RWPE1 (cell line): ENCODE measurements around the gene ACOT7.
A peak's percentile ranks its signal among the peaks of the same experiment; 100 is the strongest.

Experiments
- CTCF ChIA-PET: fragments of 350-600 bp; sonication (Branson Sonifier 250); formaldehyde crosslinking; extraction: SDS; loops from one replicate; lab custom pipeline; 2021; lab: Yijun Ruan, JAX
- POLR2A ChIA-PET: fragments of 400-600 bp; formaldehyde crosslinking; extraction: SDS; loops from one replicate; lab custom pipeline; 2020; ENCODE audit warnings: antibody characterized with exemption; ENCODE audit not compliant: low non-redundant PET; lab: Yijun Ruan, JAX
- DNase-seq: peaks from one replicate; pipeline ENCODE4 v3.0.0; 2012; ENCODE audit warnings: low spot score
- H3K27ac ChIP-seq: fragments of 450-650 bp; 2 replicates; pipeline ENCODE4 v1.5.1; 2017
- TF ChIP-seq, protein P1 (sequence below): fragments of 450-650 bp; conservative IDR thresholded peaks from 2 replicates; pipeline ENCODE4 v1.5.1; 2017; ENCODE audit warnings: low read depth, mild to moderate bottlenecking

ACOT7 gene

GRCh38 chr1:6239213-6239752 lies 154.3 kb downstream of the ACOT7 start:
- CTCF ChIA-PET: interaction anchor here (1.1 to 1.6 kb wide), 2 partner anchors 33 to 187 kb away, joined by 3 to 5 read pairs; no protein-coding TSS in a partner anchor
- DNase-seq: no peak

DNA sequence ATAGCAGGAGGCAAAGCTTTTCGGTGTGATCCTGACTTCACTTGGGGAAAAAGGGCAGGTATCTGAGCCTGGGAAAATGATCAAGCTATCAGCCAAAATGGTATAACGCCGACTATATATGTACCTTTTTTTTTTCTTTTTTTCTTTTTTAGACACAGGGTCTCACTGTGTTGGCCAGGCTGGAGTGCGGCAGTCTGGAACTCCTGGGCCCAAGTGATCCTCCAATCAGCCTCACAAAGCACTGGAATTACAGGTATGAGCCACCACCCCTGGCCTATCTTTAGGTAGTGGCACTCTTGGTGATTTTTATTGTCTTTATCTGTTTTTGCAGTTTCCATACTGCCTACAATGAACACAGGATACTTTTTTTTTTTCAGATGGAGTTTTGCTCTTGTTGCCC lies 156.5 kb downstream of the ACOT7 start:
- POLR2A ChIA-PET: no interaction called here
- peak overlapping the region; percentile 27; the same call in 1 of the 2 replicates for H3K27ac ChIP-seq
- TF ChIP-seq, protein P1, sequence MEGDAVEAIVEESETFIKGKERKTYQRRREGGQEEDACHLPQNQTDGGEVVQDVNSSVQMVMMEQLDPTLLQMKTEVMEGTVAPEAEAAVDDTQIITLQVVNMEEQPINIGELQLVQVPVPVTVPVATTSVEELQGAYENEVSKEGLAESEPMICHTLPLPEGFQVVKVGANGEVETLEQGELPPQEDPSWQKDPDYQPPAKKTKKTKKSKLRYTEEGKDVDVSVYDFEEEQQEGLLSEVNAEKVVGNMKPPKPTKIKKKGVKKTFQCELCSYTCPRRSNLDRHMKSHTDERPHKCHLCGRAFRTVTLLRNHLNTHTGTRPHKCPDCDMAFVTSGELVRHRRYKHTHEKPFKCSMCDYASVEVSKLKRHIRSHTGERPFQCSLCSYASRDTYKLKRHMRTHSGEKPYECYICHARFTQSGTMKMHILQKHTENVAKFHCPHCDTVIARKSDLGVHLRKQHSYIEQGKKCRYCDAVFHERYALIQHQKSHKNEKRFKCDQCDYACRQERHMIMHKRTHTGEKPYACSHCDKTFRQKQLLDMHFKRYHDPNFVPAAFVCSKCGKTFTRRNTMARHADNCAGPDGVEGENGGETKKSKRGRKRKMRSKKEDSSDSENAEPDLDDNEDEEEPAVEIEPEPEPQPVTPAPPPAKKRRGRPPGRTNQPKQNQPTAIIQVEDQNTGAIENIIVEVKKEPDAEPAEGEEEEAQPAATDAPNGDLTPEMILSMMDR: no peak
- DNase-seq: no peak
- CTCF ChIA-PET: interaction anchor here (0.7 kb wide), 1 partner anchor 111 kb away, joined by 5 read pairs; no protein-coding TSS in a partner anchor

More at GRCh38 chr1:6239213-6239752, 154.3 kb downstream of the ACOT7 start:
- no peak overlapping the region for H3K27ac ChIP-seq
- POLR2A ChIA-PET: interaction anchor here (0.6 to 0.7 kb wide), 2 partner anchors 37 to 140 kb away, joined by 3 to 4 read pairs; no protein-coding TSS in a partner anchor
- TF ChIP-seq, protein P1: no peak

- peak overlapping the region; percentile 78 for H3K27ac ChIP-seq
- ChIA-PET POLR2A (interaction anchor here (0.5 to 1.0 kb wide), 2 partner anchors 29 to 48 kb away, joined by 3 read pairs; partner anchors contain the start of gene RNF207), CTCF (interaction anchor here (0.6 to 1.9 kb wide), 5 partner anchors 11 to 184 kb away, joined by 3 to 6 read pairs (median 4); partner anchors contain the start of gene HES2)
Observed at GRCh38 chr1:6235296-6235677, 158.3 kb downstream of the ACOT7 start.

DNA sequence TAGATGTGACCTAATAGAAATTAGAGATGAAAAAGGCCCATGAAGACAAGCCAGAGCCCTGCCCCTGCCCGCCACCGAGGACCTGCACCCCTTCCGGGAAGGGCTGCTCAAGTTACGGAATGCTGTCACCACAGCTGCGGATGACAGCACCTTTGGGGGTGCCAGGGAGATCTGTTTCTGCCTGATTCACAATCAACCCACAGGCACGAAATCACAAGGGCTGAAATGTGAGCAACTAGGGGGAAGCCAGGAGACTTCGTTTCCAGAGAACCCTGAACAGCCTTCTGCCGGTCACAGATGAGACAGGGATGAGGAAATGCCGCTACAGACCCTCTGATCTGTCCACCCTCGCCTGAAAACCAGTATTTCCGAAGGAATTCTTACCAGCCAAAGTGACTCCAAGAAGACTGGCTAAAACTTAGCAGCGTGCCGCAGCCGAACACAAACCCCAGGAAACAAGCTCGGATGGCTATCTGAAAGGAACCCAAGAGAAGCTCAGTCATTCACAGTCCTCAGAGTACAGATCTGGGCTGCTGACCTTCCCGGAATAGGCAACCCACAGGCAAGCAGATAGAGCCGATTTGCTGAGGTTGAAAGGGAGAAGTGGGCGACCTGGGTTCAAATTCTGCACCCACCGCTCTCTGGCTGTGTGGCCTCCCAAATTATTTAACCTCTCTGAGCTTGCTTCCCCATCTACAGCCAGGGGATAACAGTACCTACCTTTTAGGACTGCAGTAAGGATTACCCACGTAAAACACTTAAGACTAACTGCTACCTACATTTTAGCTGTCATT lies 158.9 kb downstream of the ACOT7 start:
- DNase-seq: no peak
- CTCF ChIA-PET: interaction anchor here (0.7 to 1.9 kb wide), 4 partner anchors 11 to 185 kb away, joined by 3 to 6 read pairs (median 4); partner anchors contain the start of gene HES2
- peak overlapping the region; percentile 78 for H3K27ac ChIP-seq
- POLR2A ChIA-PET: interaction anchor here (0.6 to 1.0 kb wide), 2 partner anchors 28 to 30 kb away, joined by 3 to 4 read pairs; partner anchors contain the start of gene RNF207
- TF ChIP-seq, protein P1: no peak

More at GRCh38 chr1:6235296-6235677, 158.3 kb downstream of the ACOT7 start:
- TF ChIP-seq, protein P1: no peak
- no peak for DNase-seq

DNA sequence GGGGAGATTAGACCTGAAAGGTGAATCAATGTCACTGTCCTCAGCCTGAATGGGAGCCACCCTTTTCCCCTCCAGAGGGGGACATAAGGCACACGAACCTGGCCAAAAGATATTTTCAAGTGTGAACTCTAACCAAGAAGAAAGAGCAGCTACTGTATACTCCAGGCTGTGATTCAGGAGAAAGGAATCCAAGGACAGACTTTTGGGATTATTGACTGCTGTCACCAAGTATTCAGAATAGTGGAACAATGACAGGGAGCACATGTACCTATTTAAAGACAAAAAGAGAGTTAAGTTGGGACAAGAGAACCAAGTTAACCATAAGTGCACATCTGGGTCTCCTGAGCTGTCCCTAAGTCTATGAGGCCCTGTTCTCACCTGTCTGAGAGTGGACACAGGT lies 160.2 kb downstream of the ACOT7 start:
- TF ChIP-seq, protein P1: no peak
- no peak overlapping the region for H3K27ac ChIP-seq
- DNase-seq: no peak
- CTCF ChIA-PET: interaction anchor here (1.9 kb wide), 1 partner anchor 13 kb away, joined by 4 read pairs; no protein-coding TSS in a partner anchor
- POLR2A ChIA-PET: no interaction called here

GRCh38 chr1:6225651-6226050 lies 167.9 kb downstream of the ACOT7 start:
- POLR2A ChIA-PET: no interaction called here
- peak overlapping the region; percentile 12; the same call in 1 of the 2 replicates for H3K27ac ChIP-seq
- TF ChIP-seq, protein P1: no peak
- DNase-seq: no peak
- CTCF ChIA-PET: interaction anchor here (1.0 to 1.1 kb wide), 2 partner anchors 16 to 21 kb away, joined by 3 read pairs; no protein-coding TSS in a partner anchor
